ENCODE results near the gene SLC25A1. TPM values are rescaled to one million over a fixed set of nuclear protein-coding genes. Genes with fewer than 3 reads are reported as not detected.

The SLC25A1 gene
- polyA plus RNA-seq, 1 donor from 2014 or later = 81.4 TPM

- H3K27me3 ChIP-seq (ENCODE audit: insufficient read depth, low read depth, low read length) = no peaks in the 10 kb centered on the region
- H3K9me2 ChIP-seq (ENCODE audit: insufficient read depth, low read length) = no peaks in the 10 kb centered on the region
- no peaks in the 10 kb centered on the region for H3K79me2 ChIP-seq (replicated peaks; ENCODE audit: insufficient read depth, low read length)
- no peak for TF ChIP-seq MXI1 (conservative IDR thresholded peaks at IDR 0.05; ENCODE audit: poor library complexity, severe bottlenecking)
- no peak for TF ChIP-seq POLR2AphosphoS5 (IDR thresholded peaks at IDR 0.05)
- no peak for TF ChIP-seq EZH2 (IDR thresholded peaks at IDR 0.05; ENCODE audit: borderline replicate concordance, insufficient read depth, low read length, poor library complexity, severe bottlenecking)
- TF ChIP-seq, protein P1, sequence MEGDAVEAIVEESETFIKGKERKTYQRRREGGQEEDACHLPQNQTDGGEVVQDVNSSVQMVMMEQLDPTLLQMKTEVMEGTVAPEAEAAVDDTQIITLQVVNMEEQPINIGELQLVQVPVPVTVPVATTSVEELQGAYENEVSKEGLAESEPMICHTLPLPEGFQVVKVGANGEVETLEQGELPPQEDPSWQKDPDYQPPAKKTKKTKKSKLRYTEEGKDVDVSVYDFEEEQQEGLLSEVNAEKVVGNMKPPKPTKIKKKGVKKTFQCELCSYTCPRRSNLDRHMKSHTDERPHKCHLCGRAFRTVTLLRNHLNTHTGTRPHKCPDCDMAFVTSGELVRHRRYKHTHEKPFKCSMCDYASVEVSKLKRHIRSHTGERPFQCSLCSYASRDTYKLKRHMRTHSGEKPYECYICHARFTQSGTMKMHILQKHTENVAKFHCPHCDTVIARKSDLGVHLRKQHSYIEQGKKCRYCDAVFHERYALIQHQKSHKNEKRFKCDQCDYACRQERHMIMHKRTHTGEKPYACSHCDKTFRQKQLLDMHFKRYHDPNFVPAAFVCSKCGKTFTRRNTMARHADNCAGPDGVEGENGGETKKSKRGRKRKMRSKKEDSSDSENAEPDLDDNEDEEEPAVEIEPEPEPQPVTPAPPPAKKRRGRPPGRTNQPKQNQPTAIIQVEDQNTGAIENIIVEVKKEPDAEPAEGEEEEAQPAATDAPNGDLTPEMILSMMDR (IDR thresholded peaks at IDR 0.05; ENCODE audit: poor library complexity, severe bottlenecking) = no peak
- TF ChIP-seq TAF1 (IDR thresholded peaks at IDR 0.05; ENCODE audit: low read depth) = no peak
- TF ChIP-seq, protein P2, sequence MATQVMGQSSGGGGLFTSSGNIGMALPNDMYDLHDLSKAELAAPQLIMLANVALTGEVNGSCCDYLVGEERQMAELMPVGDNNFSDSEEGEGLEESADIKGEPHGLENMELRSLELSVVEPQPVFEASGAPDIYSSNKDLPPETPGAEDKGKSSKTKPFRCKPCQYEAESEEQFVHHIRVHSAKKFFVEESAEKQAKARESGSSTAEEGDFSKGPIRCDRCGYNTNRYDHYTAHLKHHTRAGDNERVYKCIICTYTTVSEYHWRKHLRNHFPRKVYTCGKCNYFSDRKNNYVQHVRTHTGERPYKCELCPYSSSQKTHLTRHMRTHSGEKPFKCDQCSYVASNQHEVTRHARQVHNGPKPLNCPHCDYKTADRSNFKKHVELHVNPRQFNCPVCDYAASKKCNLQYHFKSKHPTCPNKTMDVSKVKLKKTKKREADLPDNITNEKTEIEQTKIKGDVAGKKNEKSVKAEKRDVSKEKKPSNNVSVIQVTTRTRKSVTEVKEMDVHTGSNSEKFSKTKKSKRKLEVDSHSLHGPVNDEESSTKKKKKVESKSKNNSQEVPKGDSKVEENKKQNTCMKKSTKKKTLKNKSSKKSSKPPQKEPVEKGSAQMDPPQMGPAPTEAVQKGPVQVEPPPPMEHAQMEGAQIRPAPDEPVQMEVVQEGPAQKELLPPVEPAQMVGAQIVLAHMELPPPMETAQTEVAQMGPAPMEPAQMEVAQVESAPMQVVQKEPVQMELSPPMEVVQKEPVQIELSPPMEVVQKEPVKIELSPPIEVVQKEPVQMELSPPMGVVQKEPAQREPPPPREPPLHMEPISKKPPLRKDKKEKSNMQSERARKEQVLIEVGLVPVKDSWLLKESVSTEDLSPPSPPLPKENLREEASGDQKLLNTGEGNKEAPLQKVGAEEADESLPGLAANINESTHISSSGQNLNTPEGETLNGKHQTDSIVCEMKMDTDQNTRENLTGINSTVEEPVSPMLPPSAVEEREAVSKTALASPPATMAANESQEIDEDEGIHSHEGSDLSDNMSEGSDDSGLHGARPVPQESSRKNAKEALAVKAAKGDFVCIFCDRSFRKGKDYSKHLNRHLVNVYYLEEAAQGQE (IDR thresholded peaks at IDR 0.05; ENCODE audit: borderline replicate concordance) = no peak
- TF ChIP-seq RAD21 (conservative IDR thresholded peaks at IDR 0.05) = no peak
- no peak for TF ChIP-seq EP300 (conservative IDR thresholded peaks at IDR 0.05; ENCODE audit: poor library complexity, severe bottlenecking)
- no peak for TF ChIP-seq SMC3 (conservative IDR thresholded peaks at IDR 0.05; ENCODE audit: poor library complexity)
- H3K4me3 ChIP-seq (ENCODE audit: low read length) = no peak overlapping the region
- H3K4me2 ChIP-seq (ENCODE audit: low read length) = no peak overlapping the region
- no peak overlapping the region for H3K27ac ChIP-seq (ENCODE audit: low read length)
- H4K20me1 ChIP-seq (ENCODE audit: insufficient read depth) = no peaks in the 10 kb centered on the region
- no peaks in the 10 kb centered on the region for H3K9me3 ChIP-seq (ENCODE audit: low read length)
- H3F3A ChIP-seq (ENCODE audit: insufficient read depth, low read length, poor library complexity, severe bottlenecking) = no peaks in the 10 kb centered on the region
- no peak overlapping the region for H2AFZ ChIP-seq (ENCODE audit: low read depth, low read length)
- H3K9ac ChIP-seq (ENCODE audit: low read length) = no peak overlapping the region
- H3K36me3 ChIP-seq (ENCODE audit: insufficient read depth, low read length) = no peaks in the 10 kb centered on the region
Measured at GRCh38 chr22:19201130-19201868, 22.8 kb upstream of the SLC25A1 start.

- no peaks in the 10 kb centered on the region for H3K9me3 ChIP-seq (ENCODE audit: low read length)
- H3K9ac ChIP-seq (ENCODE audit: low read length) = no peak overlapping the region
- H3K4me3 ChIP-seq (ENCODE audit: low read length) = no peak overlapping the region
- H3K79me2 ChIP-seq (replicated peaks; ENCODE audit: insufficient read depth, low read length) = no peaks in the 10 kb centered on the region
- no peaks in the 10 kb centered on the region for H3K9me2 ChIP-seq (ENCODE audit: insufficient read depth, low read length)
- no peaks in the 10 kb centered on the region for H3F3A ChIP-seq (ENCODE audit: insufficient read depth, low read length, poor library complexity, severe bottlenecking)
- H3K4me2 ChIP-seq (ENCODE audit: low read length) = no peak overlapping the region
- H3K27me3 ChIP-seq (ENCODE audit: insufficient read depth, low read depth, low read length) = no peaks in the 10 kb centered on the region
- no peaks in the 10 kb centered on the region for H4K20me1 ChIP-seq (ENCODE audit: insufficient read depth)
- TF ChIP-seq SMC3 (conservative IDR thresholded peaks at IDR 0.05; ENCODE audit: poor library complexity) = no peak
- TF ChIP-seq RAD21 (conservative IDR thresholded peaks at IDR 0.05) = no peak
- no peak for TF ChIP-seq EP300 (conservative IDR thresholded peaks at IDR 0.05; ENCODE audit: poor library complexity, severe bottlenecking)
- TF ChIP-seq, protein P2 (IDR thresholded peaks at IDR 0.05; ENCODE audit: borderline replicate concordance) = no peak
- TF ChIP-seq TAF1 (IDR thresholded peaks at IDR 0.05; ENCODE audit: low read depth) = no peak
- TF ChIP-seq MXI1 (conservative IDR thresholded peaks at IDR 0.05; ENCODE audit: poor library complexity, severe bottlenecking) = no peak
- TF ChIP-seq POLR2AphosphoS5 (IDR thresholded peaks at IDR 0.05) = no peak
- TF ChIP-seq, protein P1 (IDR thresholded peaks at IDR 0.05; ENCODE audit: poor library complexity, severe bottlenecking) = no peak
- TF ChIP-seq EZH2 (IDR thresholded peaks at IDR 0.05; ENCODE audit: borderline replicate concordance, insufficient read depth, low read length, poor library complexity, severe bottlenecking) = no peak
- no peaks in the 10 kb centered on the region for H3K36me3 ChIP-seq (ENCODE audit: insufficient read depth, low read length)
- no peak overlapping the region for H2AFZ ChIP-seq (ENCODE audit: low read depth, low read length)
- H3K27ac ChIP-seq (ENCODE audit: low read length) = no peak overlapping the region
Measured at GRCh38 chr22:19199479-19199878, 20.9 kb upstream of the SLC25A1 start.

Data from neural cell (in vitro differentiated cells).